PC-9 (cell line): ENCODE results near the gene NMNAT2. TPM values are rescaled to one million over a fixed set of nuclear protein-coding genes. Genes with fewer than 3 reads are reported as not detected.

Experiments used
- BruUV-seq: library from RNA; stranded (reverse); fragments of 400-500 nt; replicated peaks from 2 replicates; lab custom pipeline; 2021; lab: Mats Ljungman, UMichigan
- CTCF ChIA-PET: fragments of 300-600 bp; sonication (Branson Sonifier 250); formaldehyde crosslinking; loops from one replicate; lab custom pipeline; 2022; ENCODE audit warnings: antibody characterized with exemption; lab: Charles Lee
- POLR2A ChIA-PET: fragments of 300-600 bp; sonication (Branson Sonifier 250); formaldehyde crosslinking; loops from one replicate; lab custom pipeline; 2022; ENCODE audit warnings: antibody characterized with exemption; ENCODE audit not compliant: unreplicated experiment; lab: Charles Lee
- DNase-seq, 2 experiments: peaks; one replicate each; pipeline versions ENCODE4 v3.0.0 to v3.0.0-alpha.2; 2015 to 2022; ENCODE audit warnings: mixed read lengths in 1 of 2
- H2AFZ ChIP-seq: fragments of 200-600 bp; sonication (generic); 2 replicates; pipeline ENCODE4 v1.8.1; 2017; ENCODE audit warnings: antibody characterized with exemption
- H3F3A ChIP-seq: fragments of 200-600 bp; sonication (generic); 2 replicates; pipeline ENCODE4 v1.8.1; 2017; ENCODE audit warnings: antibody characterized with exemption, mild to moderate bottlenecking, low read depth; ENCODE audit not compliant: insufficient read depth
- H3K27ac ChIP-seq: fragments of 200-600 bp; sonication (generic); 2 replicates; pipeline ENCODE4 v1.6.1; 2016; ENCODE audit warnings: mixed run types
- H3K27me3 ChIP-seq: fragments of 200-600 bp; sonication (generic); 2 replicates; pipeline ENCODE4 v1.6.1; 2016; ENCODE audit warnings: low read depth, mixed run types; ENCODE audit not compliant: insufficient read depth
- H3K36me3 ChIP-seq: fragments of 200-600 bp; sonication (generic); 2 replicates; pipeline ENCODE4 v1.6.1; 2016; ENCODE audit warnings: low read depth, mixed run types
- H3K4me1 ChIP-seq: fragments of 200-600 bp; sonication (generic); replicated peaks from 2 replicates; pipeline ENCODE4 v1.6.1; 2016; ENCODE audit warnings: mixed run types; ENCODE audit not compliant: insufficient read depth
- H3K4me2 ChIP-seq: fragments of 200-600 bp; sonication (generic); 2 replicates; pipeline ENCODE4 v1.6.1; 2017; ENCODE audit warnings: mixed run types
- H3K4me3 ChIP-seq: fragments of 200-600 bp; sonication (generic); 2 replicates; pipeline ENCODE4 v1.6.1; 2016; ENCODE audit warnings: mixed run types
- H3K79me2 ChIP-seq: fragments of 200-600 bp; sonication (generic); 2 replicates; pipeline ENCODE4 v1.6.1; 2017; ENCODE audit warnings: low read depth, mixed run types
- H3K9me2 ChIP-seq: fragments of 200-600 bp; sonication (generic); 2 replicates; pipeline ENCODE4 v1.8.1; 2017; ENCODE audit warnings: mild to moderate bottlenecking; ENCODE audit not compliant: insufficient read depth
- H3K9me3 ChIP-seq: fragments of 200-600 bp; sonication (generic); 2 replicates; pipeline ENCODE4 v1.8.1; 2016; ENCODE audit warnings: low read depth; ENCODE audit not compliant: insufficient read depth
- H4K20me1 ChIP-seq: fragments of 200-600 bp; sonication (generic); 2 replicates; pipeline ENCODE4 v1.8.1; 2017; ENCODE audit not compliant: insufficient read depth
- CTCF ChIP-seq: fragments of 200-600 bp; sonication (generic); conservative IDR thresholded peaks from 2 replicates; pipeline ENCODE4 v1.6.1; 2017; ENCODE audit warnings: mixed run types, antibody characterized with exemption, mild to moderate bottlenecking, moderate library complexity
- EZH2 ChIP-seq: fragments of 200-600 bp; sonication (generic); IDR thresholded peaks from 2 replicates; pipeline ENCODE4 v1.8.0; 2017; ENCODE audit warnings: antibody characterized with exemption, low read depth
- intact Hi-C: fragments of 100-400 bp; cut with micrococcal nuclease; formaldehyde crosslinking; loops from one replicate; pipeline ENCODE4 v1.10.0; 2022; ENCODE audit not compliant: unreplicated experiment
- total RNA-seq: library from RNA; stranded (reverse); gene quantifications from 2 replicates; pipeline ENCODE4 v1.2.3, GENCODE V29; 2021

NMNAT2 gene
- total RNA-seq, 1 experiment from 2014 or later = 29.2 TPM

GRCh38 chr1:183363972-183364371 lies 54.2 kb downstream of the NMNAT2 start:
- POLR2A ChIA-PET = no interaction called here
- TF ChIP-seq CTCF (no peak), EZH2 (no peak)
- CTCF ChIA-PET = no interaction called here
- Histone ChIP-seq H3K79me2 (no peaks in the 10 kb centered on the region), H3K4me2 (no peak overlapping the region), H3K4me1 (peaks cover 39% of the 10 kb centered on the region), H3K36me3 (no peaks in the 10 kb centered on the region; the same call in 1 of the 2 replicates), H3K4me3 (no peak overlapping the region), H3K27ac (peak overlapping the region; percentile 43), H3K9me3 (peaks cover 4% of the 10 kb centered on the region; the same call in 1 of the 2 replicates), H4K20me1 (no peaks in the 10 kb centered on the region), H3F3A (peaks cover 29% of the 10 kb centered on the region), H2AFZ (no peak overlapping the region), H3K27me3 (no peaks in the 10 kb centered on the region), H3K9me2 (no peaks in the 10 kb centered on the region)
- intact Hi-C loops = no loop called here
- no TSS peak for BruUV-seq
- DNase-seq = peak in 1 of 2 experiments; percentile 78

GRCh38 chr1:183361081-183361480 lies 57.1 kb downstream of the NMNAT2 start:
- H3F3A ChIP-seq = peaks cover 29% of the 10 kb centered on the region
- H3K27me3 ChIP-seq = no peaks in the 10 kb centered on the region
- H3K4me3 ChIP-seq = no peak overlapping the region
- DNase-seq = no peak
- POLR2A ChIA-PET = no interaction called here
- TF ChIP-seq EZH2 (no peak), CTCF (no peak)
- BruUV-seq = no TSS peak
- no peaks in the 10 kb centered on the region for H3K9me2 ChIP-seq
- intact Hi-C loops = no loop called here
- H3K4me2 ChIP-seq = no peak overlapping the region
- CTCF ChIA-PET = interaction anchor here (0.5 kb wide), 1 partner anchor 81 kb away, joined by 3 read pairs; no protein-coding TSS in a partner anchor
- no peaks in the 10 kb centered on the region for H4K20me1 ChIP-seq
- H2AFZ ChIP-seq = no peak overlapping the region
- H3K79me2 ChIP-seq = no peaks in the 10 kb centered on the region
- peaks cover 4% of the 10 kb centered on the region; the same call in 1 of the 2 replicates for H3K9me3 ChIP-seq
- no peaks in the 10 kb centered on the region; the same call in 1 of the 2 replicates for H3K36me3 ChIP-seq
- H3K27ac ChIP-seq = no peak overlapping the region
- H3K4me1 ChIP-seq = peaks cover 28% of the 10 kb centered on the region

DNA sequence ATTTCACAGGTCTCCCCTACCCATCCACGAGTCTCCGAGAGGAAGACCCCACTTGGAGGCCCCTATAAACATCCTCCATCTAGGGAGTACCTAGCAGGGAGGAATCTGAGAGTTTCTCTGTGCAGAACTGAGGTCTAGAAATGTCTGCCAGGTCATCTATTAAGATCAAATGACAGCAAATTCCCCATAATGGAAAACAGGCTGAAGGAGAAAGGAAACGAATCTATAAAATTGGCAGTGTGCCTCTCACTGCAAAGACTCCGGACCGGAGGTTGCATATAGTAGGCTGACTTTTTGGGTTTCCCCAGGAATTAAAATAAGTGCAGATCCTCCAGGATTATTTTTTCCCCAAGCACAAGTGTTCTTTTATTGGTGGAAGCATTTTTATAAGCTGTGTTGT lies 57.7 kb downstream of the NMNAT2 start:
- intact Hi-C loops = no loop called here
- Histone ChIP-seq H3F3A (peaks cover 23% of the 10 kb centered on the region), H3K4me2 (no peak overlapping the region), H3K9me3 (peaks cover 4% of the 10 kb centered on the region; the same call in 1 of the 2 replicates), H3K36me3 (no peaks in the 10 kb centered on the region; the same call in 1 of the 2 replicates), H3K9me2 (no peaks in the 10 kb centered on the region), H3K27ac (no peak overlapping the region), H3K79me2 (no peaks in the 10 kb centered on the region), H4K20me1 (no peaks in the 10 kb centered on the region), H3K4me1 (peaks cover 26% of the 10 kb centered on the region), H3K4me3 (no peak overlapping the region), H3K27me3 (no peaks in the 10 kb centered on the region), H2AFZ (no peak overlapping the region)
- BruUV-seq = no TSS peak
- CTCF ChIA-PET = interaction anchor here (0.5 kb wide), 1 partner anchor 80 kb away, joined by 3 read pairs; no protein-coding TSS in a partner anchor
- no peak for DNase-seq
- POLR2A ChIA-PET = no interaction called here
- no peak for TF ChIP-seq EZH2
- TF ChIP-seq CTCF = no peak
